Neural cell (in vitro differentiated cells): ENCODE data around the gene COPS4. TPM values are rescaled to one million over a fixed set of nuclear protein-coding genes. Genes with fewer than 3 reads are reported as not detected.

Experiments
- H2AFZ ChIP-seq: fragments of 200-600, 300-800 bp; sonication (generic), shearing (Covaris generic); 2 replicates; pipeline ENCODE4 v1.6.0; 2014; ENCODE audit warnings: low read depth, mild to moderate bottlenecking, antibody characterized with exemption, low read length, moderate library complexity
- H3F3A ChIP-seq: fragments of 200-600 bp; shearing (Covaris generic); 2 replicates; pipeline ENCODE4 v1.6.1; 2016; ENCODE audit warnings: mild to moderate bottlenecking, moderate library complexity, mixed read lengths, antibody characterized with exemption, low read length; ENCODE audit not compliant: insufficient read depth, poor library complexity, severe bottlenecking
- H3K27ac ChIP-seq: fragments of 200-600, 300-800 bp; sonication (generic), shearing (Covaris generic); 2 replicates; pipeline ENCODE4 v1.5.1; 2014; ENCODE audit warnings: mild to moderate bottlenecking, low read length, moderate library complexity
- H3K27me3 ChIP-seq: fragments of 300-800, 200-600 bp; sonication (generic), shearing (Covaris generic); 2 replicates; pipeline ENCODE4 v1.6.0; 2014; ENCODE audit warnings: mild to moderate bottlenecking, low read depth, low read length, moderate library complexity; ENCODE audit not compliant: insufficient read depth
- H3K36me3 ChIP-seq: fragments of 300-800, 200-600 bp; sonication (generic), shearing (Covaris generic); 2 replicates; pipeline ENCODE4 v1.5.1; 2014; ENCODE audit warnings: mild to moderate bottlenecking, antibody characterized with exemption, low read length, moderate library complexity; ENCODE audit not compliant: insufficient read depth
- H3K4me2 ChIP-seq: fragments of 300-800, 200-600 bp; sonication (generic), shearing (Covaris generic); 2 replicates; pipeline ENCODE4 v1.6.0; 2014; ENCODE audit warnings: mild to moderate bottlenecking, low read length
- H3K4me3 ChIP-seq: fragments of 300-800, 200-600 bp; sonication (generic), shearing (Covaris generic); 2 replicates; pipeline ENCODE4 v1.5.1; 2014; ENCODE audit warnings: mild to moderate bottlenecking, low read length, moderate library complexity
- H3K79me2 ChIP-seq: fragments of 200-600 bp; shearing (Covaris generic); replicated peaks from 2 replicates; pipeline ENCODE4 v1.6.0; 2014; ENCODE audit warnings: mild to moderate bottlenecking, low read length, moderate library complexity; ENCODE audit not compliant: insufficient read depth
- H3K9ac ChIP-seq: fragments of 300-800, 200-600 bp; sonication (generic), shearing (Covaris generic); 2 replicates; pipeline ENCODE4 v1.6.1; 2016; ENCODE audit warnings: mild to moderate bottlenecking, low read length, mixed read lengths
- H3K9me2 ChIP-seq: fragments of 200-600 bp; shearing (Covaris generic); 2 replicates; pipeline ENCODE4 v1.6.1; 2016; ENCODE audit warnings: mild to moderate bottlenecking, low read length, mixed read lengths; ENCODE audit not compliant: insufficient read depth
- H3K9me3 ChIP-seq: fragments of 200-600, 300-800 bp; sonication (generic), shearing (Covaris generic); 2 replicates; pipeline ENCODE4 v1.6.1; 2016; ENCODE audit warnings: mild to moderate bottlenecking, mixed run types, low read length, moderate library complexity, mixed read lengths
- H4K20me1 ChIP-seq: fragments of 200-600 bp; shearing (Covaris generic); 2 replicates; pipeline ENCODE4 v1.6.1; 2016; ENCODE audit warnings: mild to moderate bottlenecking, mixed run types; ENCODE audit not compliant: insufficient read depth
- EP300 ChIP-seq: fragments of 450-650 bp; conservative IDR thresholded peaks from 2 replicates; pipeline ENCODE4 v1.6.1; 2014; ENCODE audit warnings: antibody characterized with exemption, mild to moderate bottlenecking, moderate library complexity; ENCODE audit not compliant: poor library complexity, severe bottlenecking
- EZH2 ChIP-seq: fragments of 200-600, 300-800 bp; shearing (Covaris generic), sonication (generic); IDR thresholded peaks from 2 replicates; pipeline ENCODE4 v1.6.1; 2014; ENCODE audit warnings: antibody characterized with exemption, low read length, borderline replicate concordance, mild to moderate bottlenecking; ENCODE audit not compliant: insufficient read depth, poor library complexity, severe bottlenecking
- MXI1 ChIP-seq: fragments of 450-650 bp; conservative IDR thresholded peaks from 2 replicates; pipeline ENCODE4 v1.6.1; 2014; ENCODE audit warnings: antibody characterized with exemption, mild to moderate bottlenecking; ENCODE audit not compliant: poor library complexity, severe bottlenecking
- POLR2AphosphoS5 ChIP-seq: IDR thresholded peaks from 2 replicates; pipeline ENCODE4 v1.6.1; 2012
- RAD21 ChIP-seq: fragments of 450-650 bp; conservative IDR thresholded peaks from 2 replicates; pipeline ENCODE4 v1.6.1; 2014; ENCODE audit warnings: antibody characterized with exemption, mild to moderate bottlenecking, moderate library complexity
- SMC3 ChIP-seq: fragments of 450-650 bp; conservative IDR thresholded peaks from 2 replicates; pipeline ENCODE4 v1.6.1; 2014; ENCODE audit warnings: antibody characterized with exemption, mild to moderate bottlenecking, moderate library complexity; ENCODE audit not compliant: poor library complexity
- TAF1 ChIP-seq: IDR thresholded peaks from 2 replicates; pipeline ENCODE4 v1.6.1; 2012; ENCODE audit warnings: low read depth
- polyA plus RNA-seq: library from polyadenylated mRNA; depleted of rRNA; stranded (reverse); fragments of >200 nt; gene quantifications from 2 replicates; pipeline ENCODE4 v1.2.3, GENCODE V29; 2014
- TF ChIP-seq, protein P1 (sequence below): IDR thresholded peaks from 2 replicates; pipeline ENCODE4 v1.6.1; 2012; ENCODE audit warnings: borderline replicate concordance
- TF ChIP-seq, protein P2 (sequence below): fragments of 450-650 bp; IDR thresholded peaks from 2 replicates; pipeline ENCODE4 v1.5.1; 2014; ENCODE audit warnings: antibody characterized with exemption, mild to moderate bottlenecking, moderate library complexity; ENCODE audit not compliant: poor library complexity, severe bottlenecking

COPS4 gene
- polyA plus RNA-seq, 1 donor from 2014 or later: 77.7 TPM

DNA sequence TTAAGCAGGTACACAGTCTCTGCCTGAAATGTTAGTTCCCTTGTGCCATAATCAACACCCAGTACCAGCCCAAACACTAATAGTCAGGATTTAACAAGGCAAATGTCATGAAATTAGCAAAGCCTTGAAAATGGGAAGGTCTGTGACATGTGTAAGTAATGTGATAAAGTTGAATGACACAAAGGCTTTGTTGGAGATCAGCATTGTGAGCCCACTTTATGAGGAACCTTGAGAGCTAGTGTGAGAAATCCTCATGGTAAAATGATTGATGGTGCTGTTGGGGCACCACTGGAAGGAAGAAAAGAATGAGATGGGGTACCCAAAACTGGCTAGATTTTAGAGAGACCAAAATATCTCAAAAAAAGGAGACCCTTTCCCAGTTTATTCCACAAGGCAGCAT lies 21.1 kb upstream of the COPS4 start:
- Histone ChIP-seq H3K27ac (peak overlapping the region; percentile 75), H2AFZ (no peak overlapping the region), H3K9ac (no peak overlapping the region), H4K20me1 (no peaks in the 10 kb centered on the region), H3K27me3 (no peaks in the 10 kb centered on the region), H3K4me2 (no peak overlapping the region), H3K9me3 (no peaks in the 10 kb centered on the region), H3K79me2 (peaks cover 7% of the 10 kb centered on the region), H3K9me2 (no peaks in the 10 kb centered on the region), H3K36me3 (no peaks in the 10 kb centered on the region), H3K4me3 (peak overlapping the region; percentile 91), H3F3A (peaks cover 14% of the 10 kb centered on the region)
- TF ChIP-seq MXI1: no peak
- no peak for TF ChIP-seq TAF1
- TF ChIP-seq EP300: no peak

DNA sequence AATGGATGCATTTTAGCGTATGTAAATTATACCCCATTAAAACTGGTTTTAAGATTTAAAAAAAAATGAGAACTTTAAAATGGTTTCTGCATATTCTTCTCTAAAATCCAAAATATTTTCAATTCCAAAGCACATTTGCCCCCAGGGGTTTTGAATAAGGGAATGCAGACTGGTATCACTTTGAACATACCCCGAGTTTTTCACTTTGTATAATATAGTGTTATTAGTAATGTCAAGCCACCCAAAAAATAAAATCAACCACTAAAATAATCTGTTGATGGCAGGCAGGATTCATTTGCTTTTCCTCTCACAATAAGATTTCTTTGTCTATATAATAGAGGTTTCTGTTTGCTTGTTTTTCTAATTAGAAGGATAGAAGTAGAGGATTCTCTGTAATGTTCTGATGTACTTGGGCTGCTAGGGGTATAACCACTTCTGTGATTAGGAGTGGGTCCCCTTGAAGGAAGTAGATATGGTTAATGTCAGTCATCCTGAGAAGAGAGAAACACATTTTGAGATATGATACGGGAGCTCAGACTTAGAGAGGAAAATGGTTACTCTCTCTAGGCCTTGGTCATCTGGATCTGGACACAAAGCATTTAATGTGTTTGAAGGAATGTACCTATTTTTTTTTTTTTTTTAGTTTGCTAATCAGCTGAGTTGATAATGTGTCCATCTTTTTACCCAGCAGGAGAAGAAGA lies 15.0 kb upstream of the COPS4 start:
- H3K79me2 ChIP-seq: no peaks in the 10 kb centered on the region
- H3K27me3 ChIP-seq: no peaks in the 10 kb centered on the region
- H3K4me3 ChIP-seq: no peak overlapping the region
- H3K27ac ChIP-seq: no peak overlapping the region
- no peaks in the 10 kb centered on the region for H3K9me2 ChIP-seq
- H2AFZ ChIP-seq: no peak overlapping the region
- H3K9ac ChIP-seq: no peak overlapping the region
- H3K4me2 ChIP-seq: no peak overlapping the region
- H3K9me3 ChIP-seq: no peaks in the 10 kb centered on the region
- no peaks in the 10 kb centered on the region for H3K36me3 ChIP-seq
- TF ChIP-seq POLR2AphosphoS5: no peak
- no peak for TF ChIP-seq EZH2
- TF ChIP-seq, protein P1, sequence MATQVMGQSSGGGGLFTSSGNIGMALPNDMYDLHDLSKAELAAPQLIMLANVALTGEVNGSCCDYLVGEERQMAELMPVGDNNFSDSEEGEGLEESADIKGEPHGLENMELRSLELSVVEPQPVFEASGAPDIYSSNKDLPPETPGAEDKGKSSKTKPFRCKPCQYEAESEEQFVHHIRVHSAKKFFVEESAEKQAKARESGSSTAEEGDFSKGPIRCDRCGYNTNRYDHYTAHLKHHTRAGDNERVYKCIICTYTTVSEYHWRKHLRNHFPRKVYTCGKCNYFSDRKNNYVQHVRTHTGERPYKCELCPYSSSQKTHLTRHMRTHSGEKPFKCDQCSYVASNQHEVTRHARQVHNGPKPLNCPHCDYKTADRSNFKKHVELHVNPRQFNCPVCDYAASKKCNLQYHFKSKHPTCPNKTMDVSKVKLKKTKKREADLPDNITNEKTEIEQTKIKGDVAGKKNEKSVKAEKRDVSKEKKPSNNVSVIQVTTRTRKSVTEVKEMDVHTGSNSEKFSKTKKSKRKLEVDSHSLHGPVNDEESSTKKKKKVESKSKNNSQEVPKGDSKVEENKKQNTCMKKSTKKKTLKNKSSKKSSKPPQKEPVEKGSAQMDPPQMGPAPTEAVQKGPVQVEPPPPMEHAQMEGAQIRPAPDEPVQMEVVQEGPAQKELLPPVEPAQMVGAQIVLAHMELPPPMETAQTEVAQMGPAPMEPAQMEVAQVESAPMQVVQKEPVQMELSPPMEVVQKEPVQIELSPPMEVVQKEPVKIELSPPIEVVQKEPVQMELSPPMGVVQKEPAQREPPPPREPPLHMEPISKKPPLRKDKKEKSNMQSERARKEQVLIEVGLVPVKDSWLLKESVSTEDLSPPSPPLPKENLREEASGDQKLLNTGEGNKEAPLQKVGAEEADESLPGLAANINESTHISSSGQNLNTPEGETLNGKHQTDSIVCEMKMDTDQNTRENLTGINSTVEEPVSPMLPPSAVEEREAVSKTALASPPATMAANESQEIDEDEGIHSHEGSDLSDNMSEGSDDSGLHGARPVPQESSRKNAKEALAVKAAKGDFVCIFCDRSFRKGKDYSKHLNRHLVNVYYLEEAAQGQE: no peak
- TF ChIP-seq TAF1: no peak
- TF ChIP-seq MXI1: no peak
- TF ChIP-seq, protein P2, sequence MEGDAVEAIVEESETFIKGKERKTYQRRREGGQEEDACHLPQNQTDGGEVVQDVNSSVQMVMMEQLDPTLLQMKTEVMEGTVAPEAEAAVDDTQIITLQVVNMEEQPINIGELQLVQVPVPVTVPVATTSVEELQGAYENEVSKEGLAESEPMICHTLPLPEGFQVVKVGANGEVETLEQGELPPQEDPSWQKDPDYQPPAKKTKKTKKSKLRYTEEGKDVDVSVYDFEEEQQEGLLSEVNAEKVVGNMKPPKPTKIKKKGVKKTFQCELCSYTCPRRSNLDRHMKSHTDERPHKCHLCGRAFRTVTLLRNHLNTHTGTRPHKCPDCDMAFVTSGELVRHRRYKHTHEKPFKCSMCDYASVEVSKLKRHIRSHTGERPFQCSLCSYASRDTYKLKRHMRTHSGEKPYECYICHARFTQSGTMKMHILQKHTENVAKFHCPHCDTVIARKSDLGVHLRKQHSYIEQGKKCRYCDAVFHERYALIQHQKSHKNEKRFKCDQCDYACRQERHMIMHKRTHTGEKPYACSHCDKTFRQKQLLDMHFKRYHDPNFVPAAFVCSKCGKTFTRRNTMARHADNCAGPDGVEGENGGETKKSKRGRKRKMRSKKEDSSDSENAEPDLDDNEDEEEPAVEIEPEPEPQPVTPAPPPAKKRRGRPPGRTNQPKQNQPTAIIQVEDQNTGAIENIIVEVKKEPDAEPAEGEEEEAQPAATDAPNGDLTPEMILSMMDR: no peak
- TF ChIP-seq EP300: no peak
- TF ChIP-seq SMC3: no peak
- TF ChIP-seq RAD21: no peak
- H4K20me1 ChIP-seq: no peaks in the 10 kb centered on the region
- no peaks in the 10 kb centered on the region for H3F3A ChIP-seq
